Measurements from ENCODE around the gene KCTD15.

- TF ChIP-seq CTCF (IDR thresholded peaks at IDR 0.05) (no peak), POLR2A (IDR thresholded peaks at IDR 0.05) (no peak), POLR2AphosphoS5 (IDR thresholded peaks at IDR 0.05) (no peak)
Measured at GRCh38 chr19:33750587-33751435, 45.9 kb upstream of the KCTD15 start.

Data from stomach (tissue), 4 donors.